Measurements from ENCODE around the gene KSR2. TPM values are rescaled to one million over a fixed set of nuclear protein-coding genes. Genes with fewer than 3 reads are reported as not detected.

The KSR2 gene
- total RNA-seq, 2 donors from 2014 or later: 1.2 to 1.3 TPM

DNA sequence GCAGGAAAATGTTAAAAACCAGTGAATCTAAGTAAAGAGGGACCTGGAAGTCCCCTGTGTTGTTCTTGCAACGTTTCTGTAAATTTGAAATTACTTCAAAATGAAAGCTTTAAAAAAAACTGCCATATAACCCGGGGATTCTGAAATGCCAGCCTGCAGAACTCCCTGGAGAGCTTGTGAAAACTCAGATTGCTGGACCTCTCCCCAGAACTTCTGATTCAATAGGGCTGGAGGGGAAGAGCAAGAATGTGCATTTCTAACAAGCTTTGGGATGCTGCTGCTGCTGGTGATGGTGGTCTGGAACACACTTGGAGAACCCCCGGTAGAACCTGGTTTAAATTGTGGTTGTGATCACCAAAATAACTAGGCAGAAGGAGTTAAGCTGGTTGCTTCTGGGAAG, 307.3 kb downstream of the KSR2 start:
- Histone ChIP-seq H3K9ac (ENCODE audit: low read depth in 2 of 2, low read length in 2 of 2) (no peak overlapping the region), H3K4me3 (no peak overlapping the region), H3K27ac (no peak overlapping the region), H3K4me1 (no peaks in the 10 kb centered on the region), H3K36me3 (no peaks in the 10 kb centered on the region), H3K27me3 (no peaks in the 10 kb centered on the region), H3K9me3 (no peaks in the 10 kb centered on the region)
- intact Hi-C loops (cut with DNase I): no loop called here
- no peak for DNase-seq
- TF ChIP-seq, protein P1, sequence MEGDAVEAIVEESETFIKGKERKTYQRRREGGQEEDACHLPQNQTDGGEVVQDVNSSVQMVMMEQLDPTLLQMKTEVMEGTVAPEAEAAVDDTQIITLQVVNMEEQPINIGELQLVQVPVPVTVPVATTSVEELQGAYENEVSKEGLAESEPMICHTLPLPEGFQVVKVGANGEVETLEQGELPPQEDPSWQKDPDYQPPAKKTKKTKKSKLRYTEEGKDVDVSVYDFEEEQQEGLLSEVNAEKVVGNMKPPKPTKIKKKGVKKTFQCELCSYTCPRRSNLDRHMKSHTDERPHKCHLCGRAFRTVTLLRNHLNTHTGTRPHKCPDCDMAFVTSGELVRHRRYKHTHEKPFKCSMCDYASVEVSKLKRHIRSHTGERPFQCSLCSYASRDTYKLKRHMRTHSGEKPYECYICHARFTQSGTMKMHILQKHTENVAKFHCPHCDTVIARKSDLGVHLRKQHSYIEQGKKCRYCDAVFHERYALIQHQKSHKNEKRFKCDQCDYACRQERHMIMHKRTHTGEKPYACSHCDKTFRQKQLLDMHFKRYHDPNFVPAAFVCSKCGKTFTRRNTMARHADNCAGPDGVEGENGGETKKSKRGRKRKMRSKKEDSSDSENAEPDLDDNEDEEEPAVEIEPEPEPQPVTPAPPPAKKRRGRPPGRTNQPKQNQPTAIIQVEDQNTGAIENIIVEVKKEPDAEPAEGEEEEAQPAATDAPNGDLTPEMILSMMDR (IDR thresholded peaks at IDR 0.05): no peak

DNA sequence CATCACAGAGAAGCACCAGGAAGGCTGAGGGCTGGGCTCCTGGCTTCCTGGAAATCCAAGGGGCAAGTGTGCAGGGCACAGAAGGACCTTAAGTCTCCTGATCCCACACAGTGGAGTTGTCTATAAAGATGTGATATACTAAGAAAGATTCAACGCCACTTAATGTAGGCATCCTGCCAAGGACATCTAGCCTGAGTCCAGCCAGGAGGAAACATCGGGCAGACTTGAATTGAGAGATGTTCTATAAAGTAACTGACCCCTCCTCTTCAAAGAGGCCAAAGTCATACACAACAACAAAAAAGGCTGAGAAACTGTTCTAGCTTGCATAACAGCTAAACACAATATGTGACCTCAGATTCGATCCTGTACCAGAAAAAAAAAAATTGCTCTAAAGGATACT, 307.9 kb downstream of the KSR2 start:
- H3K9ac ChIP-seq (ENCODE audit: low read depth in 2 of 2, low read length in 2 of 2): no peak overlapping the region
- TF ChIP-seq, protein P1 (IDR thresholded peaks at IDR 0.05): no peak
- no peaks in the 10 kb centered on the region for H3K9me3 ChIP-seq
- intact Hi-C loops (cut with DNase I): no loop called here
- H3K36me3 ChIP-seq: no peaks in the 10 kb centered on the region
- H3K4me3 ChIP-seq: no peak overlapping the region
- no peak for DNase-seq
- H3K27ac ChIP-seq: no peak overlapping the region
- no peaks in the 10 kb centered on the region for H3K4me1 ChIP-seq
- no peaks in the 10 kb centered on the region for H3K27me3 ChIP-seq

DNA sequence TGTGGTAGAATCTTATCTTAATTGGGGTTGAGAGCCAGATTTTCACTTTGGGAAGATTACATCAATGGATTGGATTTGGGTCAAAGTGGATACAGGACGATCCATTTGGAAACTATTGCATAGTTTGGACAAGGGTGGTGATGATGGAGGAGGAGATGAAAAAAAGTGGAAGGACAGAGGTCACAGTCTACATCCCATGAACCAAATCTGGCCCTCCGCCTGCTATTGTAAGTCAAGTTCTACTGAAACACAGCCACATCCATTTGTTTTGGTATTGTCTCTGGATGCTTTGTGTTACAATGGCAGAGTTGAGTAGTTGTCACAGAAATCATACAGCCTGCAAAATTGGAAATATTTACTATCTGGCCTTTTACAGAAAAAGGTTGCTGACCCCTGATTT, 310.6 kb downstream of the KSR2 start:
- Histone ChIP-seq H3K9me3 (no peaks in the 10 kb centered on the region), H3K27me3 (no peaks in the 10 kb centered on the region), H3K4me1 (no peaks in the 10 kb centered on the region), H3K9ac (ENCODE audit: low read depth in 2 of 2, low read length in 2 of 2) (no peak overlapping the region), H3K36me3 (no peaks in the 10 kb centered on the region), H3K4me3 (no peak overlapping the region), H3K27ac (no peak overlapping the region)
- intact Hi-C loops (cut with DNase I): no loop called here
- no peak for DNase-seq
- TF ChIP-seq, protein P1 (IDR thresholded peaks at IDR 0.05): no peak

DNA sequence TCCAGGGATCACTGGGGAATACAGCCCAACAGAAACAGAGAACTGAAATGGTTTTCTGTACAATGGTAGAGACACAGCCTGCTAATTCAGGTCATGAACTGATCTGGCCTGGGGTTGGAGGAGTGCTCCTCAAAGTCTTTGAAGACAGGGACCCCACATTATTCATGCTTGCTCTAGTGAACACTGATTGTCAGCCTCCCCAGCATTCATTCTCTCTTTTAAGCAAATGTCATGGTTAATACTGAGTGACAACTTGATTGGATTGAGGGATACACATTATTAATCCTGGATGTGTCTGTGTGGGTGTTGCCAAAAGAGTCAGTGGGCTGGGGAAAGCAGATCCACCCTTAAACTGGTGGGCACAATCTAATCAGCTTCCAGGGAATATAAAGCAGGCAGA, 319.0 kb downstream of the KSR2 start:
- TF ChIP-seq, protein P1 (IDR thresholded peaks at IDR 0.05): no peak
- H3K27ac ChIP-seq: no peak overlapping the region
- no peak overlapping the region for H3K4me3 ChIP-seq
- DNase-seq: no peak
- intact Hi-C loops (cut with DNase I): no loop called here
- no peaks in the 10 kb centered on the region for H3K36me3 ChIP-seq
- no peak overlapping the region for H3K9ac ChIP-seq (ENCODE audit: low read depth in 2 of 2, low read length in 2 of 2)
- H3K4me1 ChIP-seq: no peaks in the 10 kb centered on the region
- no peaks in the 10 kb centered on the region for H3K27me3 ChIP-seq
- H3K9me3 ChIP-seq: no peaks in the 10 kb centered on the region

DNA sequence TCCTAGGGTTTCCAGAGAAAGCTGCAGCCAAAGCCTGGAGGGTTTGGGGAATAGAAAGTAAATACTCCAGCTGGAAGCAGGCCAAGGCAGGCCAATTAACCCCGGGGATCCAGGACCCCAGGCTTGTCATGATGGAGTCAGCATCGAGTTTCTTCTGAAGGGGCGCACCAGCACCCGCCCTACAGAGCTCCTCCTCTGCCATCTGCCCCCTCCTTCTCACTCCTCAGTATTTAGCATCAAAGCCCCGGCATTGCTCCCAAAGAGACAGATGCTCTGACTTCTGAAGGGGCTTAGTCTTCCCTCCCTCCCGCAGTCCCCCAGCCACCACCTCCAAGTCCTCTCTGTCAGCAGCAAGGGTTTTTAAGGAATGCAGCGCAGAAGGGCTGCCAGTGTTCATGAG, 322.3 kb downstream of the KSR2 start:
- intact Hi-C loops (cut with DNase I): no loop called here
- Histone ChIP-seq H3K27ac (no peak overlapping the region), H3K36me3 (no peaks in the 10 kb centered on the region), H3K27me3 (no peaks in the 10 kb centered on the region), H3K4me1 (no peaks in the 10 kb centered on the region), H3K9ac (ENCODE audit: low read depth in 2 of 2, low read length in 2 of 2) (no peak overlapping the region), H3K9me3 (no peaks in the 10 kb centered on the region), H3K4me3 (no peak overlapping the region)
- DNase-seq: no peak
- TF ChIP-seq, protein P1 (IDR thresholded peaks at IDR 0.05): no peak

DNA sequence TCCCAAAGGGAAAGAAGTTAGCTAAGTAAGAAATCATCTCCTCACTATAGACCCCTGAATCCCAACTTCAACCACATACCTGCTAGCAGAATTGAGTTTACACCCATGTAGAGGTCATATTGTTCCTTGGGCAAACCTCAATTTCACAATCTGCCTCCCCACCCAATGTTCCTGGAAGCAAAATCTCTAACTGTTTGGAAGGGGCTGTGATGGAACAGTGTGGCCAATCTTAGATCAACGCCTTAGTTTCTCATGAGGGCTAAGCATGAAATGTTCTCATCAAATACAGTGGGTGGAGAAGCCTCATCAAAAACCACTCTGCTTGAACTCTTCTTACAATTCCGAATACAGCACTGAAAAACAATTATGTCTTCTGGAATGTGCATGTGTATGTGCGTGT, 323.3 kb downstream of the KSR2 start:
- TF ChIP-seq, protein P1 (IDR thresholded peaks at IDR 0.05): no peak
- no peak overlapping the region for H3K4me3 ChIP-seq
- H3K9ac ChIP-seq (ENCODE audit: low read depth in 2 of 2, low read length in 2 of 2): no peak overlapping the region
- no peaks in the 10 kb centered on the region for H3K36me3 ChIP-seq
- intact Hi-C loops (cut with DNase I): no loop called here
- no peak for DNase-seq
- H3K27me3 ChIP-seq: no peaks in the 10 kb centered on the region
- no peaks in the 10 kb centered on the region for H3K9me3 ChIP-seq
- no peak overlapping the region for H3K27ac ChIP-seq
- H3K4me1 ChIP-seq: no peaks in the 10 kb centered on the region

Measured in colonic mucosa (tissue), 4 donors.